ENCODE results near the gene CORO1C. TPM values are rescaled to one million over a fixed set of nuclear protein-coding genes. Genes with fewer than 3 reads are reported as not detected.

Gene CORO1C
- total and polyA plus RNA-seq, 9 of the 15 experiments (the other 6 are each of a cell fraction or from before 2014, with no cell fraction given): 55.2 to 280 (median 150) TPM

GRCh38 chr12:108640802-108641445 lies 90.4 kb downstream of the CORO1C start (continued):
- TF ChIP-seq TFAP4 (CRISPR knock-in tag; IDR thresholded peaks at IDR 0.05; ENCODE audit: borderline replicate concordance) (peak; percentile 74; the same call in 1 of the 2 replicates), HNRNPL (IDR thresholded peaks at IDR 0.05; ENCODE audit: low read depth, low read length) (no peak), HEY1 (CRISPR knock-in tag; IDR thresholded peaks at IDR 0.05; ENCODE audit: borderline replicate concordance) (peak; percentile 78; the same call in 1 of the 2 replicates), NFIX (CRISPR knock-in tag; IDR thresholded peaks at IDR 0.05; ENCODE audit: low read depth) (peak; percentile 76), ZNF133 (CRISPR knock-in tag; IDR thresholded peaks at IDR 0.05) (no peak), ZNF23 (CRISPR knock-in tag; IDR thresholded peaks at IDR 0.05) (no peak), HINFP (tag; conservative IDR thresholded peaks at IDR 0.05; ENCODE audit: low read depth) (no peak), REST (IDR thresholded peaks at IDR 0.05; ENCODE audit: borderline replicate concordance) (peak; percentile 97), REST (CRISPR knock-in tag; IDR thresholded peaks at IDR 0.05; ENCODE audit: low read depth) (no peak), PML (IDR thresholded peaks at IDR 0.05; ENCODE audit: low read length) (0 out of 2 replicates have a peak, but pooled peaks have one; percentile 36), EP300 (IDR thresholded peaks at IDR 0.05; ENCODE audit: low read length) (peak; percentile 77), EWSR1 (IDR thresholded peaks at IDR 0.05; ENCODE audit: borderline replicate concordance, low read depth, partially characterized antibody) (no peak), LCOR (CRISPR knock-in tag; IDR thresholded peaks at IDR 0.05) (peak; percentile 64; the same call in 1 of the 2 replicates), NR2C1 (IDR thresholded peaks at IDR 0.05) (no peak), NR2C1 (tag; IDR thresholded peaks at IDR 0.05) (peak; percentile 50; the same call in 1 of the 2 replicates), ZNF431 (CRISPR knock-in tag; IDR thresholded peaks at IDR 0.05) (peak; percentile 72; the same call in 1 of the 2 replicates), RUNX1 (IDR thresholded peaks at IDR 0.05; ENCODE audit: low read depth) (peak; percentile 20; the same call in 1 of the 2 replicates), BDP1 (IDR thresholded peaks at IDR 0.05; ENCODE audit: insufficient read depth, insufficient read length) (no peak), ILF3 (IDR thresholded peaks at IDR 0.05; ENCODE audit: borderline replicate concordance) (no peak), SOX6 (IDR thresholded peaks at IDR 0.05) (peak; percentile 87)
